ENCODE measurements around the gene DIP2B.
"Not testable (repeated sequence)": the region's sequence is repeated elsewhere in the genome, so short reads cannot be mapped to it uniquely, and the experiment has no call there.

The DIP2B gene

DNA sequence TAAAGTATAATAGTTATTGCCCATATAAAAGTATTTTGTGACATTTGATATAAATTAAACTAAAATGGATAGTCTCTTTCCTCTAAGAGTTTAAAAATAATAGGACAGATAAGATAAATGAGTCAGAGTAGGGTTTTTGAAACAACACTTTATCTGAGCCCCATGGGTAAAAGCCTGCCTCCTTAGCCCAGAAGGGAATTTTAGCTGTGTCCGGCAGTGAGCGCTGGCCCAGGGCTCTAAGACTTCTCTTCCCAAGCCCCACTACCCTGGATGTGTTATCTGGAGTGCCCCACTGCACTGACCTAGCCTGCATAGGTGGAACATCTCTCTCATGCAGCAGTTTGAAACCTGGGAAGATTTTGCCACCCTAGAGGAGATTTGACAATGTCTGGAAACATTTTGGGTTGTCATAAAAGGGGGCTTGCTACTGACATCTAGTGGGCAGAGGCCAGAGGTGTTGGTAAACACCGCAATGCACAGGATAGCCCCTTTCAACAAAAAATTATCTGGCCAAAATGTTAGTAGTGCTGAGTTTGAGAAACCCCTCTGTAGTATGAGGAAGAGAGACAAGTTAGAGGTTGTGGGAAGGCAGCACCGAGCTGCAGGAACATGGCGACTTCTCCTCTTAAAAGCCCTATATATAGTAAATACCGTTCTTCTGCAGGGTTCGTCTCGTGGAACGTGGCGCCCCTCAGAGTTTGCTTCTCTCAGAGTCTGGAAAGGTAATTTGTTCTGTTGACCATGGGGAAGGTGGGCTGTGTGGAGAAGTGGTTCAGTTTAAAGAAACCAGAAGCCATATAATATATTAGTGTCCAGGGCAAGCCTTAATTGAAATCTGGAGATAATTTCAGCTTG, 229.9 kb downstream of the DIP2B start:
- peak; percentile 29 to 36 (median 34) for DNase-seq

DNA sequence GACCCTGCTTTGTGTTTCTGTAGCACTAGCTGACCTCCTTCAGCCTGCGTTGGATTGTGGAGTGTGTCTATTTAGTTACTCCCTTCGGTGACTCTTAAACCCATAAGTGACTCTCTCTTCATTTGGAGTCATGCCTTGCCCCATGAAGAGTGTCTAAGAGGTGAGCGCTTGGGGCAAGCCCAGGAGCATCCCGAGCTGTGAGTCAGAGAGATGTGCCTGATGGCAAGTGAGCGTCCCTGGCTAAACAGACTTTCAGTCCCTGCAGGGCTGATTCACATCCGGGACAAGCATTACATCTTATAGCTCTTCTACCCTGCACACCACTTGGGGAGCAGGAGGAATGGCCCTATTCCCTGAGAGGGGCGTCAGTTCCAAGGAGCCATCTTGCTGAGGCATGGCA, 234.8 kb downstream of the DIP2B start:
- DNase-seq: no peak

DNA sequence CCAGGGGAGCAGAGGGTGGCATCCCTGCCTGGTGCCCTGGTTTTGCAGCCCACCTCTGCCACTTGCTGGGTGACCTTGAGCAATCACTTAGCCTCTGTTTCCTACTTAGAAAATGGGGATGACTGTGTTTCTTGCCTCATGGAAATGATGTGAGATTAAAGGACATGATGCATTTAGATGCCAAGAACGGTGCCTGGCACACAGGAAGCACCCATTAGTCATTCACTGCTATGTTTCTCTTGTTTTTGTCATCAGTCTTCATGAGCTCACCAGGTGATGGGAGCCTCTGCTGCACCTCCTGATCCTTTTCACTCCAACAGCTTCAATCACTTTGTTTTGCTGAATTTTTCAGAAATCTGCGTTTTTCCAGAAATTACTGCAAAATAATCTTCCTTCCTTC, 235.5 kb downstream of the DIP2B start:
- peak in 2 of 3 donors; percentile 10 to 40 for DNase-seq

DNA sequence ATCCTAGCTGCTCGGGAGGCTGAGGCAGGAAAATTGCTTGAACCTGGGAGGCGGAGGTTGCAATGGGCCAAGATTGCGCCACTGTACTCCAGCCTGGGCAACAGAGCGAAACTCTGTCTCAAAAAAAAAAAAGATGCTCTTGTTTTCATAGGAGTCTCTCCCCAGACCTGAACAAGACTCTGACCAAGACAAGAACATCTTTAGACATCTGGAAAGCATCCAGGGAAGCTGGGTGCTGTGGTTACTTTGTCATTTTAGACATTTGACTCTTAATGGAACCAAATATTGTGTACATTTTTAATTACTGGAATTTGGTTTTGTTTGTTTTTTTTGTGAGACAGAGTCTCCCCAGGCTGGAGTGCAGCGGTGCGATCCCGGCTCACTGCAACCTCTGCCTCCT, 238.0 kb downstream of the DIP2B start:
- DNase-seq: no peak

DNA sequence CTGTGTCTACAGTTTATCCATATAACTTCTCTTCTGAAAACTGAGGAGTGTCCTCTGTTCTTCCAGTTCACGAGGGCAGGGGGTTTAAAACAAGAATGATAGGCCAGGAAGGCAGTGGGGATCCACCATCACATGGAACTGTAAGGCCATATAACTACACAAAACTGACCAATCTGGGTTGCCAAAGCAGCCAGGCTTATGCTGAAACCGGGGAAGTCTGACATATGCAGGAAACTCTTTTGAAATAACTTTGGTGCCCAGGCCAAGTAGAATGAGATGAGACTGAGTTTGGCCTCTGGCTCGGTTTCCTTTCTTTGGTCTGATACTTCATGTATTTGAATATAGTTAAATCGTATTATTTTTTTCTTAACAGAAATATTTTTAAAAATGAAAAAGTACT, 241.1 kb downstream of the DIP2B start:
- DNase-seq: peak; percentile 79 to 86 (median 86)

DNA sequence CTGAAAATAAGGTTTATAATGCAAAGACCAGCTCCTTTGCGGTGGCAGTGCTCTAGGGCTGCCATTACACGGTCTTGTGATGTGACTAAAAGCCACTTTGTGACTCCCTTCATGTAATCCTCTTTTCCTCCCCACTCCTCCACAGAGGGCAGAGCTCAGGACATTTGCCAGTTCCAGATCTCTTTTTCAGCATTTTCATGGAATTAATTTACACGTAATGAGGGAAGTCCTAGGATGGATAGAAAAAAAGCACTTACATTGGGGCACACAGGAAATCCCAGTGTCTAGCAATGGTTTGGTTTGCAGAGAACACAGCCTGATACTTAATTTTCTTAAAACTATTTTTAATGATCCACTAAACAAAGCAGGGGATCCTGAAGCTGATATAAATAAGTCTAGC, 241.6 kb downstream of the DIP2B start:
- peak; percentile 43 to 59 (median 46) for DNase-seq

DNA sequence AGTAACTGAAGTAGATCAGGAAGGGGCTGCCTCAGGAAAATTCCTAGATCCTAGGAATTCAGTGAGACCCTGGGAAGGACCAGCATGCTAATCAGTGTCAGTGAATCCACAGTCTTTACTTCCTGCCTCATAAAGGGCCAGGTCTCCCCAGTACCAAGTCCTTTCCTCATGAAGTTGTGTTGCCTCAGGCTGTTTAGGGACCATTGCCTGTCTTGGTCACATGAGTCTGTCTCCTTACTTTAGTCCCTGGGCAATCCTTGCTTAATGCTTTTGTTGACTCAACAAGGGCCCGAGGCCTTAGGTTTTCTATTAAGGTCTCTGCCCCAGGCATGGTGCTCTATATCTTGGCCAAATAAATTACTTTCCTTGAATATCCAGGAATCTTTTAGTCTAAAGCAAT, 243.0 kb downstream of the DIP2B start:
- no peak for DNase-seq

GRCh38 chr12:50749459-50749882, 244.7 kb downstream of the DIP2B start:
- no peak for DNase-seq

DNA sequence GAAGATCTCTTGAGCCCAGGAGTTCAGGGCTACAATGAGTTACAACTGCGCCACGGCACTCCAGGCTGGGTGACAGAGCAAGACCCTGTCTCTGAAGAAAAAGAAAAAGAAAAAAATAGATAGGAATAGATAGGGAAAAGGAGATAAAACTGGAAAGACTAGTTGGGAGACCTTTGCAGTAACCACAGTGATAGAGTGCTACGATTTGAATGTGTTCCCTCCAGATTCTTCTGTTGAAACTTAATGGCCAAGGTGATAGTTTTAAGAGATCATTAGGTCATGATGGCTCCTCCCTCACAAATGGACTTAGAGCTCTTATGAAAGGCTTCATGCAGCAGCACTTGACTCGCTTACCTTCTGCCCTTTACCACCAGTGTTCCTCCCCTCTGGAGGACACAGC, 245.6 kb downstream of the DIP2B start:
- no peak for DNase-seq

GRCh38 chr12:50751948-50752721, 247.3 kb downstream of the DIP2B start:
- DNase-seq: peak; percentile 29 to 76 (median 60)

- no peak for DNase-seq
These were observed 248.5 kb downstream of the DIP2B start for GRCh38 chr12:50753232-50753769.

DNA sequence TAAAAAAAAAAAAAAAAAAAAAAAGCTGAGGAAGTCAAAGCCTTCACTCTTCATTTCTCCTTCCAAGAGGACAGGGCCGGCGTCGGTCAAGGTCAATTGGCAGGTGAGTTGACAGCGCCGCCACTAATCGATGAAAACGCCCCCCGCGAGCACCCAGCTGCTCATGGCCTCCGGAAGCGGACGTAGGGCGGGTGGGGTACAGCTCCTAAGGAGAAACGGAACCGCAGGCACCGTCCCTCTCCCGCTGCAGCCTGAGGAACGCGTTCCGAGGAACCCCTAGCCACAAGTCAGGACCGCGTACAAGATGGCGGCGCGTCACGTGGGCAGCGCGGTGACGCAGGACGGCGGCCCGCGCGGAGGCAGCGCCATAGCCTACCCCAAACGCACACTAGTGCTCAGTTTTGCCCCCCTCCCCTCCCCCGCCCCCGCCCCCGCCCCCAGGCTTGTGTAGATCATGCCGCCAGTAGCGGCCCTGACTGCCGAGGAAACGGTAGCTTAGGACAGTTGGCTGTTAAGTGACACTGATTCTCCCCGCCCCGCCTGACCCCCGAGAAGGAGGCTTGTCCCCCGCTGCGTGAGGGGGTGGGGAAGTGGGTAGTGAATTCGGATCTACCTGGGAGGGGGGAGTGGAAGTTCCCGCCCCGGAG, 259.0 kb downstream of the DIP2B start, which contains the start of gene ATF1:
TSS of gene ATF1 (plus strand) at position 463 of the 647 bp plus-strand sequence. CDS start 16,045 bp downstream, outside the sequence.
- peak; percentile 95 to 96 (median 96) for DNase-seq

GRCh38 chr12:50764286-50765094, 259.7 kb downstream of the DIP2B start:
- peak; percentile 49 to 67 (median 56) for DNase-seq

GRCh38 chr12:50765095-50765911, 260.5 kb downstream of the DIP2B start:
- DNase-seq: peak; percentile 64 to 72 (median 70)

DNA sequence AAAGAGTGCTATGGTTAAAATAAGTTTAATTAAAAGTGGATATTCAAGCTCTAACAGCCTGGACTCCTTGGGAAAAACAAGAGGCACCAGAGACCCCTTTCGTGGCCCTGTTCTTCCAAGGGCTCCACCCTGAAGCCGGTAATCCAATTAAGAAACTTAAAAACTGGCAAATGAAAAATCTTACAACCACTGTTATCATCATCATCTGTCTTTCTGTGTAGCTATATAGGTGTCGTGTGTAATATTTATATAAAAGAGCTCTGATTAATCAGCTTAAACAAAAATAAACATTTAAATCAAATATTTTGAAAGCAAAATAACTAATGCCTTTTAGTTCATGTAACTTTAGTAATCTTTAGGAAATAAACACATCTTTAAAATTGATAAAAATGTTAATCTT, 263.6 kb downstream of the DIP2B start:
- DNase-seq: no peak

DNA sequence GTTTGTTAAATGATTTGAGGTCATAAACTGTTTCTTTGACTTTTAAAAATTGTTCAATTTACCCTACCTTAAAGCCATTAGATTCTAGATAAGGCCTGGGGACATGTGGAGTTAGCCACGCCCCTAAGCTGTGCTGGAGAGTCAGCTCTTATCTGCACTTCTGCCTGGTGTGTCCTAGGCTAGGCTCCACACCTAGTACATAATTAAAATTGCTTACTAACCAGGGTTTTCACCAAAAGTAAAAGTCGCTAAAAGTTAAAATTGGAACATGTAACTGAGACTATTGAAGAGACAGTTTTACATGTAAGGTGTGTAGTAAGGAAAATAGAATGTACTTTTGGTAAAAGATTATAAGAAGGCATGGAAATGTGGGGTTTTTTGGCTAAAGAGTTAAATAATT, 264.0 kb downstream of the DIP2B start:
- not testable (repeated sequence) for DNase-seq

- no peak for DNase-seq
These were observed 266.6 kb downstream of the DIP2B start for GRCh38 chr12:50771409-50771808.

GRCh38 chr12:50772470-50772869, 267.7 kb downstream of the DIP2B start:
- DNase-seq: no peak

DNA sequence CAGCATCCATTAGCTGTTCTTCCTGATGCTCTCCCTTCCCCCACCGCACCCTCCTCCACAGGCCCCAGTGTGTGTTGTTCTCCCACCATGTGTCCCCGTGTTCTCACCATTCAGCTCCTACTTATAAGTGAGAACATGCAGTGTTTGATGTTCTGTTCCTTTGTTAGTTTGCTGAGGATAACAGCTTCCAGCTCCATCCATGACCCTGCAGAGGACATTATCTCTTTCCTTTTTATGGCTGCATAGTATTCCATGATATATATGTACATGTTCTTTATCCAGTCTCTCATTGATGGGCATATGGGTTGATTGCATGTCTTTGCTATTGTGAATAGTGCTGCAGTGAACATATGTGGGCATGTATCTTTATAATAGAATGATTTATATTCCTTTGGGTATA, 268.1 kb downstream of the DIP2B start:
- DNase-seq: no peak

DNA sequence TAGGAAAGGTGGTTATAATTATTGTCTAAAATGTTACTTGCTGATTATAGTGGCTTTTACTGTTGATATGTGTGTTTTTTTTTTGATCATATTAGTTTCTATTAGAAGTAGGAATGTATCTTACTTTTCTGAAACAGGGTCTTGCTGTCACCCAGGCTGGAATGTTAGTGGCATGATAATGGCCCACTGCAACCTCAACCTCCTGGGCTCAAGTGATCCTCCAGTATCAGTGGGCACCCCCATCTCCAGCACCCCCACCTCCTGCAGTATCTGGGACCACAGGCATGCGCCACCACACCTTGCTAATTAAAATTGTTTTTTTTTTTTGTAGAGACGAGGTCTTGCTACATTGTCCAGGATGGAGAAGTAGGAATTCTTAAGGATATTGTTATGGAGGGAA, 270.5 kb downstream of the DIP2B start:
- no peak for DNase-seq
